OCI-LY7 (cell line): ENCODE measurements around the gene SSU72. TPM values are rescaled to one million over a fixed set of nuclear protein-coding genes. Genes with fewer than 3 reads are reported as not detected.
A peak's percentile ranks its signal among the peaks of the same experiment; 100 is the strongest.

ENCODE experiments used
- BruUV-seq: library from RNA; stranded (reverse); fragments of 400-500 nt; replicated peaks from 2 replicates; lab custom pipeline; 2021; lab: Mats Ljungman, UMichigan
- CTCF ChIA-PET: fragments of 300-600 bp; sonication (Branson Sonifier 250); formaldehyde crosslinking; loops from one replicate; lab custom pipeline; 2022; ENCODE audit warnings: antibody characterized with exemption; ENCODE audit not compliant: unreplicated experiment; lab: Charles Lee
- POLR2A ChIA-PET: fragments of 300-600 bp; sonication (Branson Sonifier 250); formaldehyde crosslinking; loops from one replicate; lab custom pipeline; 2022; ENCODE audit warnings: antibody characterized with exemption; lab: Charles Lee
- DNase-seq: peaks from one replicate; pipeline ENCODE4 v3.0.0-alpha.2; 2015; ENCODE audit warnings: low spot score
- H2AFZ ChIP-seq: fragments of 200-600 bp; sonication (generic), shearing (Covaris generic); 2 replicates; pipeline ENCODE4 v1.6.1; 2014; ENCODE audit warnings: mild to moderate bottlenecking, antibody characterized with exemption, low read length, moderate library complexity
- H3K27ac ChIP-seq: fragments of 200-600 bp; sonication (generic); 2 replicates; pipeline ENCODE4 v1.5.1; 2014; ENCODE audit warnings: mixed run types, low read depth, mild to moderate bottlenecking, moderate library complexity, low read length, inconsistent platforms; ENCODE audit not compliant: poor library complexity, severe bottlenecking
- H3K36me3 ChIP-seq: fragments of 200-600 bp; sonication (generic); 2 replicates; pipeline ENCODE4 v1.6.1; 2014; ENCODE audit warnings: mild to moderate bottlenecking, antibody characterized with exemption, low read length, moderate library complexity, mixed read lengths; ENCODE audit not compliant: insufficient read depth
- H3K4me1 ChIP-seq: fragments of 200-600 bp; sonication (generic); 2 replicates; pipeline ENCODE4 v1.5.1; 2014; ENCODE audit warnings: mild to moderate bottlenecking, low read length; ENCODE audit not compliant: insufficient read depth, poor library complexity, severe bottlenecking
- H3K4me2 ChIP-seq: fragments of 200-600 bp; sonication (generic); 2 replicates; pipeline ENCODE4 v1.6.1; 2014; ENCODE audit warnings: mild to moderate bottlenecking, low read length
- H3K4me3 ChIP-seq: fragments of 200-600 bp; sonication (generic); 2 replicates; pipeline ENCODE4 v1.5.1; 2014; ENCODE audit warnings: mild to moderate bottlenecking, low read depth, low read length; ENCODE audit not compliant: poor library complexity, severe bottlenecking
- H3K79me2 ChIP-seq: fragments of 200-600 bp; sonication (generic); 2 replicates; pipeline ENCODE4 v1.6.1; 2016; ENCODE audit warnings: low read depth, mild to moderate bottlenecking, low read length, moderate library complexity, mixed read lengths; ENCODE audit not compliant: insufficient read depth
- H3K9me2 ChIP-seq: fragments of 200-600 bp; sonication (generic); 2 replicates; pipeline ENCODE4 v1.6.1; 2016; ENCODE audit warnings: mild to moderate bottlenecking, low read length, mixed read lengths; ENCODE audit not compliant: insufficient read depth
- H3K9me3 ChIP-seq: fragments of 200-600 bp; sonication (generic); 2 replicates; pipeline ENCODE4 v1.6.1; 2014; ENCODE audit warnings: mild to moderate bottlenecking, mixed run types, low read length, mixed read lengths
- H4K20me1 ChIP-seq: fragments of 200-600 bp; sonication (generic); 2 replicates; pipeline ENCODE4 v1.6.1; 2014; ENCODE audit warnings: mild to moderate bottlenecking, antibody characterized with exemption, low read length, moderate library complexity, mixed read lengths; ENCODE audit not compliant: insufficient read depth
- CTCF ChIP-seq: fragments of 200-600 bp; sonication (generic); conservative IDR thresholded peaks from 2 replicates; pipeline ENCODE4 v1.5.1; 2014; ENCODE audit warnings: mild to moderate bottlenecking, antibody characterized with exemption, low read length, moderate library complexity, mixed read lengths
- EZH2phosphoT487 ChIP-seq: fragments of 200-600 bp; sonication (generic); IDR thresholded peaks from 2 replicates; pipeline ENCODE4 v1.6.1; 2018; ENCODE audit warnings: low read depth, borderline replicate concordance, mild to moderate bottlenecking, mixed run types, antibody characterized with exemption, low read length, moderate library complexity, mixed read lengths
- intact Hi-C: fragments of 100-400 bp; cut with micrococcal nuclease; formaldehyde crosslinking; loops from one replicate; pipeline ENCODE4 v1.10.0; 2022; ENCODE audit not compliant: unreplicated experiment
- total RNA-seq, 2 experiments: library from RNA; depleted of rRNA in 1 of 2; stranded (reverse); fragments of >200 nt in 1 of 2; shearing (Covaris generic) in 1 of 2; gene quantifications; 2 replicates each; pipeline ENCODE4 v1.2.3, GENCODE V29; 2014 to 2022

SSU72 gene
- total RNA-seq, 2 experiments from 2014 or later: 97.7 to 149 TPM

- Histone ChIP-seq H3K4me2 (peak overlapping the region; percentile 75), H3K9me3 (no peaks in the 10 kb centered on the region), H3K36me3 (no peaks in the 10 kb centered on the region), H3K4me3 (peak overlapping the region; percentile 85), H3K27ac (no peak overlapping the region), H3K79me2 (peaks cover 14% of the 10 kb centered on the region; the same call in 1 of the 2 replicates), H3K4me1 (peaks cover 24% of the 10 kb centered on the region), H3K9me2 (no peaks in the 10 kb centered on the region), H2AFZ (no peak overlapping the region), H4K20me1 (no peaks in the 10 kb centered on the region; the same call in 1 of the 2 replicates)
- no TSS peak for BruUV-seq
- no peak for TF ChIP-seq CTCF
- TF ChIP-seq EZH2phosphoT487: no peak
- intact Hi-C loops: loop anchor here (5.0 kb wide), 1 partner anchor 45 kb away; the partner anchor contains the start of gene SSU72
- ChIA-PET CTCF (no interaction called here), POLR2A (no interaction called here)
- no peak for DNase-seq
These were observed 42.2 kb upstream of the SSU72 start for GRCh38 chr1:1616838-1617237.

- TF ChIP-seq EZH2phosphoT487 (no peak), CTCF (no peak)
- H3K4me1 ChIP-seq: peaks cover 24% of the 10 kb centered on the region
- H3K4me3 ChIP-seq: peak overlapping the region; percentile 85
- ChIA-PET CTCF (no interaction called here), POLR2A (interaction anchor here (0.7 kb wide), 1 partner anchor 300 kb away, joined by 3 read pairs; no protein-coding TSS in a partner anchor)
- no TSS peak for BruUV-seq
- no peaks in the 10 kb centered on the region for H3K9me2 ChIP-seq
- H3K27ac ChIP-seq: no peak overlapping the region
- H3K9me3 ChIP-seq: no peaks in the 10 kb centered on the region
- DNase-seq: no peak
- intact Hi-C loops: loop anchor here (5.0 kb wide), 1 partner anchor 44 kb away; the partner anchor contains the start of gene SSU72
- 0 out of 2 replicates have a peak overlapping the region, but pooled peaks have one; percentile 53 for H2AFZ ChIP-seq
- H4K20me1 ChIP-seq: no peaks in the 10 kb centered on the region
- no peaks in the 10 kb centered on the region for H3K36me3 ChIP-seq
- peaks cover 14% of the 10 kb centered on the region; the same call in 1 of the 2 replicates for H3K79me2 ChIP-seq
- peak overlapping the region; percentile 75 for H3K4me2 ChIP-seq
These were observed 41.6 kb upstream of the SSU72 start for GRCh38 chr1:1616045-1616790.
